ENCODE results near the gene E4F1. TPM values are rescaled to one million over a fixed set of nuclear protein-coding genes. Genes with fewer than 3 reads are reported as not detected.

The E4F1 gene
- total and polyA plus RNA-seq, 2 of the 8 experiments (the other 6 are each of a cell fraction or from before 2014, with no cell fraction given): 22.2 to 27.0 TPM

DNA sequence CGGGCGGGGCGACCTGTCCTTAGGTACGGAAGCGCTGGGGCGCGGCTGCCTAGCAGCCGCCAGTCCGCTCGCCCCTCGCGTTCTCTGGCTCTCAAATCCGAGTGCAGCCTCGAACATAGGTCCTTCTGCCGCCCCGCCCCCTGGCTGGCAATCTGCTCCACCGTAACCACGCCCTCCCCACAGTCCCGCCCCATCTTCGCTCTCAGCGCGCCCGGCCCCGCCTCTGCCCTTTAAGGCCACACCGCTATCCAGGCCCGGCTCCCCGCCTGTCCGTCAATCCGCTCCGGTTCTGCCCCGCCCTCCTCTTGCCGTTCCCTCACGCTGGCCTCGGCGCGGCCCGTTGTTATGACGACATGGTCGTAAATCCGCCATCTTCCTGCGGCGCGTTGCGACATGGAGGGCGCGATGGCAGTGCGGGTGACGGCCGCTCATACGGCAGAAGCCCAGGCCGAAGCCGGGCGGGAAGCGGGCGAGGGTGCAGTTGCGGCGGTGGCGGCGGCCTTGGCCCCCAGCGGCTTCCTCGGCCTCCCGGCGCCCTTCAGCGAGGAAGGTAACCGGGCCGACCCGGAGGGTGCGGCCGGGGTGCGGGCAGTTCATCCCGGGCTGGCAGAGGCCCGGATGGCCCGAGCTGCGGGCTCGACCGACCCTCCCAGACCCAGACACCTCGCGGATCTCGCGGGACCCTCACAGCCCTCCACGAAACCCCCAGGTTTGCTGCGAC, at the start of gene E4F1 (continued):
- TF ChIP-seq, protein P1, sequence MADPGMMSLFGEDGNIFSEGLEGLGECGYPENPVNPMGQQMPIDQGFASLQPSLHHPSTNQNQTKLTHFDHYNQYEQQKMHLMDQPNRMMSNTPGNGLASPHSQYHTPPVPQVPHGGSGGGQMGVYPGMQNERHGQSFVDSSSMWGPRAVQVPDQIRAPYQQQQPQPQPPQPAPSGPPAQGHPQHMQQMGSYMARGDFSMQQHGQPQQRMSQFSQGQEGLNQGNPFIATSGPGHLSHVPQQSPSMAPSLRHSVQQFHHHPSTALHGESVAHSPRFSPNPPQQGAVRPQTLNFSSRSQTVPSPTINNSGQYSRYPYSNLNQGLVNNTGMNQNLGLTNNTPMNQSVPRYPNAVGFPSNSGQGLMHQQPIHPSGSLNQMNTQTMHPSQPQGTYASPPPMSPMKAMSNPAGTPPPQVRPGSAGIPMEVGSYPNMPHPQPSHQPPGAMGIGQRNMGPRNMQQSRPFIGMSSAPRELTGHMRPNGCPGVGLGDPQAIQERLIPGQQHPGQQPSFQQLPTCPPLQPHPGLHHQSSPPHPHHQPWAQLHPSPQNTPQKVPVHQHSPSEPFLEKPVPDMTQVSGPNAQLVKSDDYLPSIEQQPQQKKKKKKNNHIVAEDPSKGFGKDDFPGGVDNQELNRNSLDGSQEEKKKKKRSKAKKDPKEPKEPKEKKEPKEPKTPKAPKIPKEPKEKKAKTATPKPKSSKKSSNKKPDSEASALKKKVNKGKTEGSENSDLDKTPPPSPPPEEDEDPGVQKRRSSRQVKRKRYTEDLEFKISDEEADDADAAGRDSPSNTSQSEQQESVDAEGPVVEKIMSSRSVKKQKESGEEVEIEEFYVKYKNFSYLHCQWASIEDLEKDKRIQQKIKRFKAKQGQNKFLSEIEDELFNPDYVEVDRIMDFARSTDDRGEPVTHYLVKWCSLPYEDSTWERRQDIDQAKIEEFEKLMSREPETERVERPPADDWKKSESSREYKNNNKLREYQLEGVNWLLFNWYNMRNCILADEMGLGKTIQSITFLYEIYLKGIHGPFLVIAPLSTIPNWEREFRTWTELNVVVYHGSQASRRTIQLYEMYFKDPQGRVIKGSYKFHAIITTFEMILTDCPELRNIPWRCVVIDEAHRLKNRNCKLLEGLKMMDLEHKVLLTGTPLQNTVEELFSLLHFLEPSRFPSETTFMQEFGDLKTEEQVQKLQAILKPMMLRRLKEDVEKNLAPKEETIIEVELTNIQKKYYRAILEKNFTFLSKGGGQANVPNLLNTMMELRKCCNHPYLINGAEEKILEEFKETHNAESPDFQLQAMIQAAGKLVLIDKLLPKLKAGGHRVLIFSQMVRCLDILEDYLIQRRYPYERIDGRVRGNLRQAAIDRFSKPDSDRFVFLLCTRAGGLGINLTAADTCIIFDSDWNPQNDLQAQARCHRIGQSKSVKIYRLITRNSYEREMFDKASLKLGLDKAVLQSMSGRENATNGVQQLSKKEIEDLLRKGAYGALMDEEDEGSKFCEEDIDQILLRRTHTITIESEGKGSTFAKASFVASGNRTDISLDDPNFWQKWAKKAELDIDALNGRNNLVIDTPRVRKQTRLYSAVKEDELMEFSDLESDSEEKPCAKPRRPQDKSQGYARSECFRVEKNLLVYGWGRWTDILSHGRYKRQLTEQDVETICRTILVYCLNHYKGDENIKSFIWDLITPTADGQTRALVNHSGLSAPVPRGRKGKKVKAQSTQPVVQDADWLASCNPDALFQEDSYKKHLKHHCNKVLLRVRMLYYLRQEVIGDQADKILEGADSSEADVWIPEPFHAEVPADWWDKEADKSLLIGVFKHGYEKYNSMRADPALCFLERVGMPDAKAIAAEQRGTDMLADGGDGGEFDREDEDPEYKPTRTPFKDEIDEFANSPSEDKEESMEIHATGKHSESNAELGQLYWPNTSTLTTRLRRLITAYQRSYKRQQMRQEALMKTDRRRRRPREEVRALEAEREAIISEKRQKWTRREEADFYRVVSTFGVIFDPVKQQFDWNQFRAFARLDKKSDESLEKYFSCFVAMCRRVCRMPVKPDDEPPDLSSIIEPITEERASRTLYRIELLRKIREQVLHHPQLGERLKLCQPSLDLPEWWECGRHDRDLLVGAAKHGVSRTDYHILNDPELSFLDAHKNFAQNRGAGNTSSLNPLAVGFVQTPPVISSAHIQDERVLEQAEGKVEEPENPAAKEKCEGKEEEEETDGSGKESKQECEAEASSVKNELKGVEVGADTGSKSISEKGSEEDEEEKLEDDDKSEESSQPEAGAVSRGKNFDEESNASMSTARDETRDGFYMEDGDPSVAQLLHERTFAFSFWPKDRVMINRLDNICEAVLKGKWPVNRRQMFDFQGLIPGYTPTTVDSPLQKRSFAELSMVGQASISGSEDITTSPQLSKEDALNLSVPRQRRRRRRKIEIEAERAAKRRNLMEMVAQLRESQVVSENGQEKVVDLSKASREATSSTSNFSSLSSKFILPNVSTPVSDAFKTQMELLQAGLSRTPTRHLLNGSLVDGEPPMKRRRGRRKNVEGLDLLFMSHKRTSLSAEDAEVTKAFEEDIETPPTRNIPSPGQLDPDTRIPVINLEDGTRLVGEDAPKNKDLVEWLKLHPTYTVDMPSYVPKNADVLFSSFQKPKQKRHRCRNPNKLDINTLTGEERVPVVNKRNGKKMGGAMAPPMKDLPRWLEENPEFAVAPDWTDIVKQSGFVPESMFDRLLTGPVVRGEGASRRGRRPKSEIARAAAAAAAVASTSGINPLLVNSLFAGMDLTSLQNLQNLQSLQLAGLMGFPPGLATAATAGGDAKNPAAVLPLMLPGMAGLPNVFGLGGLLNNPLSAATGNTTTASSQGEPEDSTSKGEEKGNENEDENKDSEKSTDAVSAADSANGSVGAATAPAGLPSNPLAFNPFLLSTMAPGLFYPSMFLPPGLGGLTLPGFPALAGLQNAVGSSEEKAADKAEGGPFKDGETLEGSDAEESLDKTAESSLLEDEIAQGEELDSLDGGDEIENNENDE (IDR thresholded peaks at IDR 0.05; ENCODE audit: insufficient replicate concordance, low read length): no peak
- no peak for TF ChIP-seq GTF2F1 (IDR thresholded peaks at IDR 0.05; ENCODE audit: borderline replicate concordance, low read depth, low read length)
